Right ventricle myocardium superior (tissue), 1 donor: Measurements from ENCODE around the gene COL6A1. TPM values are rescaled to one million over a fixed set of nuclear protein-coding genes. Genes with fewer than 3 reads are reported as not detected.

ENCODE experiments used
- ATAC-seq: fragments of 200-7000 bp; cut with Tn5 transposase; one replicate; pipeline ENCODE4 v1.9.1; 2020; ENCODE audit warnings: mild to moderate bottlenecking; ENCODE audit not compliant: poor library complexity
- DNase-seq: peaks from one replicate; pipeline ENCODE4 v3.0.0-alpha.2; 2020
- intact Hi-C: fragments of 100-400 bp; cut with DNase I; formaldehyde crosslinking; loops from one replicate; pipeline ENCODE4 v1.11.2; 2022
- long read RNA-seq: library from polyadenylated mRNA; unstranded; transcript quantifications from one replicate; pipeline ENCODE4 v2.0.0, GENCODE V29; 2021
- total RNA-seq: library from RNA; stranded (reverse); fragmentation: NEBNext Ultra II Directional; extraction: Animal tissue kit (Norgen Biotek cat#: 25700); gene quantifications from one replicate; pipeline ENCODE4 v1.2.1, GENCODE V29; 2021
- donor health status: DM: no; HTN: yes; CAD: no; lungs with severe emphysema.

The COL6A1 gene
- total RNA-seq = 173 TPM
- long read RNA-seq, transcript COL6A1-204 (3 exons, 968 nt) = major isoform, 9 of 119 reads
- long read RNA-seq, transcript COL6A1-206 (6 exons, 2,358 nt) = minor isoform, 5 of 119 reads
- long read RNA-seq, partial matches to known transcripts = 98 of 119 reads
- long read RNA-seq, other reads (novel, unspliced or antisense) = 7 of 119 reads

DNA sequence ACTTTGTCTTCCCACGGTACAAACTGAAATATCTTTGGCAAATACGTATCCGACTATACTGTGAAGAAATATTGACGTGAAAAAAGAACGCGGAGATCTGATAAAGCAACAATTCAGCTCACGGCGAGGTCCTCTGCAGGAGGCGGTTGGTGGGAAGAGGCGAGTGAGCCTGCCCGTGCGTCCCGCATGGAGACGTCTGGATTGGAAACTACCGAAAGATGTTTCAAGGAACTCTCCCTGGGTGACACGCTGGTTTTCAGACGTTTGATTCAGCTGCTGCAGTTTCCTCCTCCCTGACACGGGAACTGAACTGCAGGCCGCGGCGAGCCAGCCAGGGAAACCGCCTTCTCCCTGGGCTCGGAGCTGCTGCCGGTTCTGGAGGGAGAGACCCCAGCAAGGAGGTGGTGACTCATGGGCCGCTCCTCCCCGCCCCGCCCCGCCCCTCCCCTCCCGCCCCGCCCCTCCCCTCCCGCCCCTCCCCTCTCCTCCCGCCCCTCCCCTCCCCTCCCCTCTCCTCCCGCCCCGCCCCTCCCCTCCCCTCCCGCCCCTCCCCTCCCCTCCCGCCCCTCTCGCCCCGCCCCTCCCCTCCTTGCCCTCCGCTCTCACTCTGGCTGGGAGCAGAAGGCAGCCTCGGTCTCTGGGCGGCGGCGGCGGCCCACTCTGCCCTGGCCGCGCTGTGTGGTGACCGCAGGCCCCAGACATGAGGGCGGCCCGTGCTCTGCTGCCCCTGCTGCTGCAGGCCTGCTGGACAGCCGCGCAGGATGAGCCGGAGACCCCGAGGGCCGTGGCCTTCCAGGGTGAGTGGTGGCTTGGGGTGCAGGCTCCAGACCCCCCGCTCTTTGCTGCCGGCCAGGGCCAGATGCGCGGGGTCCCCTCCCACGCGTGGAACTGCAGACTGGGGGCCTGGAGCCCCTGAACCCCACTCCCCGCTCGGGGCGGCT, at the start of gene COL6A1:
Gene COL6A1, plus strand, starts transcription at position 620 of the 941 bp plus-strand sequence. Its CDS starts 81 bp downstream, at position 701.
- ATAC-seq (peak; percentile 77), DNase-seq (peak; percentile 90)
- intact Hi-C loops = loop anchor here (10.0 kb wide), 1 partner anchor 73 kb away; no protein-coding TSS in a partner anchor

- DNase-seq (no peak), ATAC-seq (no peak)
- intact Hi-C loops = no loop called here
Observed at GRCh38 chr21:45932922-45933502, 48.6 kb upstream of the COL6A1 start.

DNA sequence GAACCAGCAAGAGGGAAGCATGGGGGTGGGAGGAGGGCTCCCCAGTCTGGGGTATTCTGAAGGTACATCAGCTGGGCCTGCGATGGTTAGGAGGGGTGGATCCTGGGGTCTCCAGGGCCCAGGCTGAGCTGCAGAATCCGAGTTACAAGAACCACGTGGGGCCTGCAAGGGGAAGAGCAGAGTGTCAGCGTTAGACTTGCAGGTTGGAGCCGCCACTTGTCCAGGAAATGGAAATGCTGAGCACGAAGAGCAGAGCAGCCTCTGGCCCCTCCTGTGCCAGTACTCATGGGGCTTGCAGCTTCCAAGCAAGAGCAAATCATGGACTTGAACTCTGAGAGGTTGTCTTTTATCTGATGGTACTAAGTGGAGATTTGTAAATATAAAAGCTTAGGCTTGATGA, 47.5 kb upstream of the COL6A1 start:
- intact Hi-C loops = no loop called here
- ATAC-seq (no peak), DNase-seq (no peak)

DNA sequence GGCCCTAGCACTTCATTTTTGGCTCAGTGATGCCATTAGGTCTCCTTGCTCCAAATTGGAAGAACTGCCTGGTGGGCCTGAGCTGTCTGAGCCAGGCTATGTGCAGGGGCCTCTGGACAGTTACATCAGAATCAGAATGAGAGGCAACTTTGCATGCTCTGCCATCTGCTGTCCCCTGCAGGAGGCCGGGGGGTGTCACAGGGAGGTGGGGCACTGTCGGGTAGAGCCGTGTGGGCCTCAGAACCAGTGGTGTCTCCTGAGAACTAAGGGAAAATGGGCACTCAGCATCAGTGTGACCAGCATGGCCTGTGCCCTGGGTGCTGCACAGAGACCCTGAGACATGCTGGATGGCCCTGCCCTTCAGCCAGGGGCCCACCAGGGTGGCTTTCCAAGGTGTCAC, 47.0 kb upstream of the COL6A1 start:
- ATAC-seq (no peak), DNase-seq (no peak)
- intact Hi-C loops = no loop called here

DNA sequence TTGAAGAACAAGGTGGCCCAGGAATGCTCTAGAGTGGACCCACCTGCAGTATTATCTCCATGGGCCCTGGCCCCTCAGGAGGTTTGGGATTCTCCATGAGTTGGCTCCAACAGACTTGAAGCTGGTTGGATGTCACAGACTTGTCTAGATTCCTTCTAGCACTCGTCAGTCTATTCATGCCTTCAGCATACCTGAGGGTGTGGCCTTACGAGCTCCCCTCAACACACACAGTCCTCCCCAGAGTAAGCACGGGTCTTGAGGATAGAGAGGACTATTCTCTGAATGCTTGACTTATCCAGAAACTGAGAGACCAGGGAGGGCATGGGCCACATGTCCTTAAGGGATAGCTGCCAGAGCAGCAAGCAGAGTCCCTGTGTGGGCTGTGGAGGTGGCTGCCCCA, 45.9 kb upstream of the COL6A1 start:
- intact Hi-C loops = no loop called here
- ATAC-seq (no peak), DNase-seq (no peak)

DNA sequence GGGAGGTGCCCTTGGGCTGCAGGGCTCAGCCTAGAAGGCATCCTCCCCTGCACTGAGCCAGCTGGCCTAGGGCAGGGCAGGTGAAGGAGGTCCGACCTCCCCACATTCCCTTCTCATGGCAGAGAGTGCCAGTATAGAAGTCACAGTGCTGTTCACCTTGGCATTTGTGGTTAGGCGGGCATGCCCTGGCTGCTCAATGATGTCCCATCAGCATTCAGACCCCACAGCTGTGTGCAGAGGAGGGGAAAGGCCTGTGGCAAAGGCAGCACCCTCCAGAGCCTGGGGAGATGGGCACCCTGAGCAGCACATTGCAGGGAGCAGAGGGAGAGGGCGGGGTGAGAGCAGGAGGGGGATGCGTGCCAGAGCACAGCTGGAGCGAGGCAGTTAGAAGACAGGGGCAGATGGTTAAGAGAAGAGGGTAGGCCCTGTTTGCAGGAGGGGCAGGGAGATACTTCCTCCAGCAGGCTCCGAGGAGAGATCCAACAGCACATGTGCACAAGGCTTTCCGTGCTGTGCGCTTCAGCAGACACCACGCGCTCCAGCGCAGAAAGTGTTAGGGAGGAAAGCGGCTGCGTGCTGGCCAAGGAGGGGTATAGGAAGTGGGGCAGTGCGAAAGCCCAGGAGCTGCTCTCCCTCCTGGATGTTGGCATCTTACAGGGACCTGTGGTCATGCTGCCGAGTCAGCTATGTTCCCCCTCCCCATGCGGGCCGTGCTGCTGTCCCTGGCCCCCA, 43.7 kb upstream of the COL6A1 start:
- ATAC-seq (no peak), DNase-seq (peak; percentile 22)
- intact Hi-C loops = no loop called here

DNA sequence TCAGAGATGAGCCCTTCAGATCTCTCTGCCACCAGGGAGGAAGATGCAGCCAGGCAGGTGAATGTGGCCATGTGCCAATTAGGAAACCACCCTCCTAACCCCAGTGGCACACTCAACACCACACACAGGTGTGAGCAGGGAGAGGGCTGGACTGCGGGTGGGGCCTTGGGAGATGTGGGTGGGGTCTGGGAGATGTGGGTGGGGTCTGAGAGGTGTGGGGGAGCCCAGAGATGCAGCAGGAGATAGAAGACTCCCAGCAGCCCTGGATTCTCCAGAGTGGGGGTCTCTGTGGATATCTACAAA, 43.2 kb upstream of the COL6A1 start:
- no peak for ATAC-seq
- intact Hi-C loops = no loop called here
- DNase-seq = no peak

GRCh38 chr21:45938811-45939520, 42.6 kb upstream of the COL6A1 start:
- intact Hi-C loops = no loop called here
- no peak for ATAC-seq
- DNase-seq = peak; percentile 42

DNA sequence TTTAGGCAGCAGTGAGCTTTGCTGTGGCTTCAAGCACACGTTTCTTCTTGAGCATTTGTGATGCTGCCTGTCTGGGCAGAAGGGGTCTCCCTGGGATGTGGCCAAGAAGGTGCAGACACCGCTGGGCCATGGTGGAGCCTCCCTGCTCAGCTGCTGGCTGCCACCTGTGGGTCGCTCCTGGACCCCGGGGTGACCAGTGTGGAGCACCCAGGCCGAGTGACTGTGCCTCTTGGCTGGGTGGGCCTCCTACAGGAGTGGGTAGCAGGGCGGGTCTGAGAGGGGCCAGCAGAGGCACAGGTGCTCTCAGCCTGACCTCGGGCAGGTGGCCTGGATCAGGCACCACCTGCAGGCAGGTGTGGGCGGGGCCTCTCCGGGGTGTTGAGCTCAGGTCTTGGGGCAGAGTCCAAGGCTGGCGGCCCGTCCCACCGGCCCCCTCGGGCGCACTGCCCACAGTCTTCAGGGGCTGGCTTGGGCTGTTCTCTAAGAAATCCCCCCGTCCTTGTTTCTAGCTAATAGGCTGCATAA, 42.0 kb upstream of the COL6A1 start:
- DNase-seq = peak; percentile 21
- ATAC-seq = no peak
- intact Hi-C loops = no loop called here

GRCh38 chr21:45940091-45940490, 41.5 kb upstream of the COL6A1 start:
- ATAC-seq (no peak), DNase-seq (peak; percentile 27)
- intact Hi-C loops = no loop called here

DNA sequence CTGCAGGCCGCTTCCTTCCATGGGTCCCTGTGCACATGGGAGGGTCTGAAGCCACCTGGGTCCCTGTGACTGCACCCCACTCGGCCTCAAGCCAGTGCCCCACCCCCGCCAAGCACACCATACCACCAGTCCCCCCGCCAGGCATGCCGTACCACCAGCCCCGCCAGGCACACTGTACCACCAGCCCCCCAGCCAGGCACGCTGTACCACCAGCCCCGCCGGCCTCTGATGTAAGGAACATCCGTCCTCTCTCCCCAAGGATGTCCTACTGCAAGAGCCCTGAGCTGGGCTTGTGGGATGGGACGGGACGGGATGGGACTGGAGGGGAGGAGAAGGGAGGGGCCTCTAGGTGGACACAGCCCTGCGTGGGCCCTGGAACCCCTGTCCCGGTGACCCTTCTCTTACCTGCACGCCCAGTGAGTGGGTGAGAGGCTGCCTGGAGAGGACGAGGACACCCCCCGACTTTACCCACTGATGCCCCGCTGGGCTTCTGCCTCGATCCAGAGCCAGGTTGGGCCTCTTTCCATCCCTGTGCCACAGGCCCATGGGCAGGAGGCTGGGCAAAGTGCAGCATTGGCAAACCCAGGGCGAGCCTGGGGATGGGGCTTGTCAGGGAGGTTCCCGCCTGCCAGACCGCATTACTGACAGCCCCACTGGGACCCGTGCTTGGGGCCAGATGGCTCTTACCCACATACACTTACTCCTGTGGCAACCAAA, 40.8 kb upstream of the COL6A1 start:
- no peak for ATAC-seq
- peak; percentile 22 for DNase-seq
- intact Hi-C loops = no loop called here

GRCh38 chr21:45941338-45941710, 40.2 kb upstream of the COL6A1 start:
- no peak for ATAC-seq
- DNase-seq = peak; percentile 23

GRCh38 chr21:45941717-45942546, 39.6 kb upstream of the COL6A1 start:
- DNase-seq = peak; percentile 27

More at GRCh38 chr21:45941338-45941710, 40.2 kb upstream of the COL6A1 start:
- intact Hi-C loops = no loop called here

GRCh38 chr21:45942755-45943629, 38.6 kb upstream of the COL6A1 start:
- intact Hi-C loops = no loop called here
- DNase-seq (peak; percentile 30), ATAC-seq (no peak)

More at GRCh38 chr21:45941717-45942546, 39.6 kb upstream of the COL6A1 start:
- intact Hi-C loops = no loop called here
- ATAC-seq = no peak

- DNase-seq (no peak), ATAC-seq (no peak)
- intact Hi-C loops = no loop called here
Observed at GRCh38 chr21:45943630-45944540, 37.7 kb upstream of the COL6A1 start.
